Measurements from ENCODE around the gene SEC31A. TPM values are rescaled to one million over a fixed set of nuclear protein-coding genes. Genes with fewer than 3 reads are reported as not detected.

Gene SEC31A
- total RNA-seq, 1 experiment from 2014 or later = 128 TPM

DNA sequence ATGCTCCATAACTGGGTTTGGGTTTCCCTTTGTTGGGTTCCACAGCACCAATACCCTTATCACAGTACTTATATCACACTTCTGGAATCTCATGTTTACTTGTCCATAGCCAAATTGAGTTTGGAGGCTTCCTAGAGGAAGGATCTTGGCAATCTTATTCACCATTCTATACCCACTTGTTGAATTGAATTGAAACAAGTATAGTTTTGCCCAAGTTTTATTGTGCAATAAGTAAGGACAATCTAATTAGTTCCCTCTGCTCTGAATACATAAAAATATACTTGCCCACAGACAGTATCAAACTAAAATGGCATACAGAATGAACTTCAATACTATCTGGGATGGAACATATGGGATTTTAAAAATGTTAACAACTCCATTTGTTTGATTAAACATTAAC lies 40.3 kb downstream of the SEC31A start:
- H2BK20ac ChIP-seq (ENCODE audit: low read depth, low read length, poor library complexity, severe bottlenecking) = no peak overlapping the region
- H3K9me3 Mint-ChIP-seq = no peaks in the 10 kb centered on the region
- H3K79me2 ChIP-seq (ENCODE audit: insufficient read depth, low read length) = no peaks in the 10 kb centered on the region
- TF ChIP-seq, protein P1, sequence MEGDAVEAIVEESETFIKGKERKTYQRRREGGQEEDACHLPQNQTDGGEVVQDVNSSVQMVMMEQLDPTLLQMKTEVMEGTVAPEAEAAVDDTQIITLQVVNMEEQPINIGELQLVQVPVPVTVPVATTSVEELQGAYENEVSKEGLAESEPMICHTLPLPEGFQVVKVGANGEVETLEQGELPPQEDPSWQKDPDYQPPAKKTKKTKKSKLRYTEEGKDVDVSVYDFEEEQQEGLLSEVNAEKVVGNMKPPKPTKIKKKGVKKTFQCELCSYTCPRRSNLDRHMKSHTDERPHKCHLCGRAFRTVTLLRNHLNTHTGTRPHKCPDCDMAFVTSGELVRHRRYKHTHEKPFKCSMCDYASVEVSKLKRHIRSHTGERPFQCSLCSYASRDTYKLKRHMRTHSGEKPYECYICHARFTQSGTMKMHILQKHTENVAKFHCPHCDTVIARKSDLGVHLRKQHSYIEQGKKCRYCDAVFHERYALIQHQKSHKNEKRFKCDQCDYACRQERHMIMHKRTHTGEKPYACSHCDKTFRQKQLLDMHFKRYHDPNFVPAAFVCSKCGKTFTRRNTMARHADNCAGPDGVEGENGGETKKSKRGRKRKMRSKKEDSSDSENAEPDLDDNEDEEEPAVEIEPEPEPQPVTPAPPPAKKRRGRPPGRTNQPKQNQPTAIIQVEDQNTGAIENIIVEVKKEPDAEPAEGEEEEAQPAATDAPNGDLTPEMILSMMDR (conservative IDR thresholded peaks at IDR 0.05) = no peak
- H3K18ac ChIP-seq (ENCODE audit: insufficient read length, low read depth, low read length) = no peak overlapping the region
- H3K27me3 Mint-ChIP-seq (ENCODE audit: low read depth) = no peaks in the 10 kb centered on the region
- no peak overlapping the region for H3K4ac ChIP-seq (ENCODE audit: low read depth, low read length)
- no peaks in the 10 kb centered on the region for H3K79me1 ChIP-seq (ENCODE audit: insufficient read depth, low read depth, low read length, poor library complexity, severe bottlenecking)
- DNase-seq = no peak
- no peak overlapping the region for H2AFZ ChIP-seq (ENCODE audit: low read length)
- H3K4me3 Mint-ChIP-seq = no peak overlapping the region
- no peaks in the 10 kb centered on the region for H3K4me1 Mint-ChIP-seq
- H2BK5ac ChIP-seq (ENCODE audit: insufficient read length, low read length) = no peak overlapping the region
- H4K5ac ChIP-seq (ENCODE audit: insufficient read length, low read depth, low read length) = no peak overlapping the region
- H3K27me3 ChIP-seq (ENCODE audit: insufficient read depth, low read length) = no peaks in the 10 kb centered on the region
- H2BK15ac ChIP-seq (ENCODE audit: low read depth, low read length) = no peak overlapping the region
- no peaks in the 10 kb centered on the region for H3K23me2 ChIP-seq (ENCODE audit: insufficient read length, low read depth, low read length, poor library complexity, severe bottlenecking)
- no peak overlapping the region for H4K91ac ChIP-seq (ENCODE audit: insufficient read length, low read depth, low read length)
- H3K4me2 ChIP-seq (ENCODE audit: insufficient read depth, insufficient read length, low read length) = no peak overlapping the region
- H3K14ac ChIP-seq (ENCODE audit: insufficient read depth, low read length) = no peak overlapping the region
- H3K4me1 ChIP-seq (ENCODE audit: insufficient read depth, low read length) = no peaks in the 10 kb centered on the region
- H2AK5ac ChIP-seq (ENCODE audit: insufficient read length, low read length) = no peak overlapping the region
- no peaks in the 10 kb centered on the region for H4K20me1 ChIP-seq (ENCODE audit: control insufficient read depth, insufficient read depth, insufficient read length)
- H3K27ac ChIP-seq (ENCODE audit: insufficient read length, low read depth, low read length) = no peak overlapping the region
- peaks cover 37 to 84% (median 74%) of the 10 kb centered on the region in 3 experiments; a peak in 6 of 7 replicates for H3K36me3 Mint-ChIP-seq (ENCODE audit: insufficient read depth in 1 of 3, low read depth in 3 of 3)
- no peak overlapping the region for H3K23ac ChIP-seq (ENCODE audit: insufficient read length, low read depth, low read length)
- H2BK120ac ChIP-seq (ENCODE audit: low read depth, low read length, poor library complexity, severe bottlenecking) = no peak overlapping the region
- H4K8ac ChIP-seq (replicated peaks; ENCODE audit: insufficient read length, low read depth, low read length) = no peak overlapping the region
- no peak overlapping the region for H3K27ac Mint-ChIP-seq
- no peak overlapping the region for H3K56ac ChIP-seq (ENCODE audit: insufficient read length, low read depth, low read length)
- H3K9me3 ChIP-seq (ENCODE audit: control insufficient read depth, low read depth, low read length) = no peaks in the 10 kb centered on the region
- H2BK12ac ChIP-seq (ENCODE audit: insufficient read length, low read depth, low read length) = no peak overlapping the region
- H3T11ph ChIP-seq (ENCODE audit: low read length) = no peak overlapping the region
- no peak overlapping the region for H3K9ac ChIP-seq (ENCODE audit: extremely low read depth, insufficient read length, low read length)

Data from H9 (cell line).